ENCODE results near the gene CFAP251. TPM values are rescaled to one million over a fixed set of nuclear protein-coding genes. Genes with fewer than 3 reads are reported as not detected.

Gene CFAP251
- total and polyA plus RNA-seq, 2 of the 13 experiments (the other 11 are each of a cell fraction or from before 2014, with no cell fraction given) = 0.30 to 0.42 TPM

GRCh38 chr12:122023339-122024131, 105.1 kb downstream of the CFAP251 start (continued):
- TF ChIP-seq ZBTB10 (CRISPR knock-in tag; IDR thresholded peaks at IDR 0.05; ENCODE audit: borderline replicate concordance) (peak; percentile 81; the same call in 1 of the 2 replicates), HDAC1 (CRISPR knock-in tag; IDR thresholded peaks at IDR 0.05) (peak; percentile 86), GATAD2A (CRISPR knock-in tag; IDR thresholded peaks at IDR 0.05) (peak; percentile 78), ZNF264 (CRISPR knock-in tag; IDR thresholded peaks at IDR 0.05) (0 out of 2 replicates have a peak, but pooled peaks have one; percentile 25), FOXK1 (CRISPR knock-in tag; IDR thresholded peaks at IDR 0.05; ENCODE audit: borderline replicate concordance, low read depth) (0 out of 2 replicates have a peak, but pooled peaks have one; percentile 28), U2AF2 (IDR thresholded peaks at IDR 0.05; ENCODE audit: low read depth, low read length) (no peak), ZNF414 (CRISPR knock-in tag; IDR thresholded peaks at IDR 0.05) (no peak; the same call in 1 of the 2 replicates), RERE (CRISPR knock-in tag; IDR thresholded peaks at IDR 0.05; ENCODE audit: low read depth) (0 out of 2 replicates have a peak, but pooled peaks have one; percentile 21), HIC2 (CRISPR knock-in tag; IDR thresholded peaks at IDR 0.05; ENCODE audit: low read depth) (no peak), ZNF3 (CRISPR knock-in tag; IDR thresholded peaks at IDR 0.05) (0 out of 2 replicates have a peak, but pooled peaks have one; percentile 38), RXRA (CRISPR knock-in tag; IDR thresholded peaks at IDR 0.05) (no peak; the same call in none of the 2 replicates), ZFP36L1 (CRISPR knock-in tag; IDR thresholded peaks at IDR 0.05) (no peak), NFYC (CRISPR knock-in tag; IDR thresholded peaks at IDR 0.05) (0 out of 2 replicates have a peak, but pooled peaks have one; percentile 43), ZBTB38 (CRISPR knock-in tag; IDR thresholded peaks at IDR 0.05) (no peak), ZNF670 (CRISPR knock-in tag; IDR thresholded peaks at IDR 0.05; ENCODE audit: borderline replicate concordance) (no peak), KMT2A (CRISPR knock-in tag; IDR thresholded peaks at IDR 0.05) (no peak)
